ENCODE data around the gene APOL2. TPM values are rescaled to one million over a fixed set of nuclear protein-coding genes. Genes with fewer than 3 reads are reported as not detected.
"Not testable (repeated sequence)": the region's sequence is repeated elsewhere in the genome, so short reads cannot be mapped to it uniquely, and the experiment has no call there.

The APOL2 gene
- total RNA-seq, 1 experiment from 2014 or later: 20.6 TPM

DNA sequence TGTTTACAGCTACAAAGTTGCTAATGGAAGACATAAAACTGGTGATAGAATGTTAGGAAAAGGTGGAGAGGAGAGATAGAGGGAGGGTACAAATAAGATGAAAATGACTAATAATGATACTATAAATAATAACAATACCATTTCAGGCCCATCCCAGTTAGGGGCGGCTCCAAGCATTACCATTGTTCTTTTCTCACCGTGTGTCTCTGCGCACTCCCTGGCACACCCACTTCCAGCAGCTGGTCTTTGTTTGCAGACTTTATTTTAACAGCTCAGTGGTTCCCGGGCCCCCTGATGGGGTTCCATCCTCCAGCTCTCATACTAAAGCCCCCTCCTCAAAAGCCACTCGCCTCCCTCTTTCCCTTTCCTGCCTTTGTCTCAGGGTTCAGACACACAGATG, 38.3 kb downstream of the APOL2 start:
- not testable (repeated sequence) for DNase-seq (ENCODE audit: low read depth)

DNA sequence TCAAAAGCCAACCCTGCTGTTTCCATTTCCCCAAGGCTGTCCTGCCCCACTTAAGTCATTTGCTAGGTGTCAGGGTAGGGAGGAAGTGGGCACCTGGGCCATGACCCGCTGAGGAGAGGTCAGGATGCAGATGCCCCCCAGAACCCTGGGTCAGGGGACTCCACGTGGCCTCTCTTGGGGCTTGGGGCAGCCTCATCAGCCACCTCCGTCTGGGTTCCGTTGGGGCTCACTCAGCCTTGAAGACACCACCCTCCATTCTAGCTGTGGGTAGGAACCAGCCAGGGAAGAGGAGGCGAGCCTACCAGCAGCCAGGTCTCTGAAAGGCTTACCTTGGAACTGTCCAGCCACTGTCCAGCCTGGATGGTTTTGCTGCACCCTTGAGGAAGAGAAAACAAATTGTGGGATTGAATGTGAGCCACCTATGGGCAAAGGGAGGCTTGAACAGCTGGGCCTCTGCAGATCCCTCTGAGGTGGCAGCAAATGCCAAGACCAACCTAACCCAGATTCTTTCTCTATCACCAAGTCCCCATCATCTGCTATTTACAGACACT, 40.3 kb downstream of the APOL2 start:
- no peak for DNase-seq (ENCODE audit: low read depth)

- DNase-seq (ENCODE audit: low read depth): no peak
Observed at GRCh38 chr22:36198536-36198935, 40.8 kb downstream of the APOL2 start.

- DNase-seq (ENCODE audit: low read depth): peak; percentile 29
Observed at GRCh38 chr22:36197514-36198146, 41.7 kb downstream of the APOL2 start.

DNA sequence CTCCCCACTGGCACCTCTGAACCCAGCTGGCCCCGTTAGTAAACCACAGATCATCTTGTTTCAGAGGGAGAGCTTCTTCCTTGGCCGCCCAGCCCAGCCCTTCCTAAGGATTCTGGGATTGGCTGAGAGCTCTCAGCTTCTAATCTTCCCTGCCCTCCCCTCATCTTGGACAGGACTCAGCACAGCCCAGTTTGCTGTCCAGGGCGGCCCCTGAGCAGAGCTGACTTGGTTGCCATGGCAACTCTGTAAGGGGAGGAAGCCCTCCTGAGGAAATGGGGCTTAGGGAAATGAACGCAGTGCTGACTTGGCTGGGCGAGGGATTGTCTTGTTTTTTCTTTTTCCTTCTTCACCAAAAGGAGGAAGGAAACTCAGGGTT, 42.3 kb downstream of the APOL2 start:
- DNase-seq (ENCODE audit: low read depth): peak; percentile 55

DNA sequence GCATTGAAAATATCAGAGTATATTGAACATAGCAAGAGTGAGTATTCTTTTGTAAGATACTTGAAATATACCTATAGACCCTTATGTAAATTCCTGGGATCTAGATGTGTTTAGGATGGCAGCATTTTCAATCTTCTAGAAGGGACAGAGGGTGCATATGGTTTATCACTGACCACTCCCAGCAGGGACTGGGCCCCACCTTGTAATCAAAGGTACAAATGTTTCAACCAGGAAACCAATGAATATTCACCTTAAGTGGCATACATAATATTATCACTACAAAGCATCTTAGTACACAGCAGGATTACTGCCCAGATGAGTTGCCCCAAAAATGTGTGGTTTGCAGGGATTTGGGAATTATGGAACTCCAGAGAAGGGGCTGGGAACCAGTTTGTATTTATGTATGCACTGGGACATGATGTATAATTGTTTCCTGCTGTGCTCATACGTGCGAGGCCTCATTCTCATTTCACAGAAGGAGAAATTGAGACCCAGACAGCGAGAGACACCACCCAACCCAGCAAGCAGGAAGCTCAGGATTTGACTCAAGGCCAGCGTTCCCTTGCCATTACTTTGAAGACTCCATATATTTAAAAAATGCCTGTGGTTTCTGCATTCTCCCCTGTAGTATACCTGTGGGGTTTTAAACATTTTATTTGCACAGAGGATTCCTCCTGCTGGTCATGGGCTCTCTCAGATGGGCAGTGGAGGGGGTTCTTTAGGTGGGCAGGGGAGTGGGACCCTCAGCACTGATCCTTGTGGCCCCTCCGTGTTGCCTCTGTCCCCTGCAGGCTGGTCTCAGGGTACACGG, 42.9 kb downstream of the APOL2 start:
- DNase-seq (ENCODE audit: low read depth): no peak

DNA sequence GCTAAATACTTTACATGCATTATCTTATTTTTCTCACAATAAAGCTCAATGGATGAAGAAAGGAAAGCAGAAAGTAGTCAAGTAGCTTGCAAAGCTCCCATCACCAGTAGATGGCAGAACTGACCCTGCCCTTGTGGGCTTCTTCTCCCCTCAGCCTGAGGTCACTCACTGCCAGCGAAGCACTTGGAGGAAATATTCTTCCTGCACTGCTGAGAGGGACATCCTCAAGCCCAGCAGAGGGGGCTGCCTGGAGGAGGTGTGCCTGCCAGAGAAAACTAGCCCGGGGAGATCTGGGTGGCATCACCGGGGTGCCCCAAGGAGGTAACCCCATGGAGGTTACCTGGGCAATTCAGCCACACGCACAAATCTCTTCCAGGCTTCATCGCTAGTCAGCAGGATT, 44.4 kb downstream of the APOL2 start:
- DNase-seq (ENCODE audit: low read depth): peak; percentile 73

GRCh38 chr22:36194385-36194784, 44.9 kb downstream of the APOL2 start:
- no peak for DNase-seq (ENCODE audit: low read depth)

DNA sequence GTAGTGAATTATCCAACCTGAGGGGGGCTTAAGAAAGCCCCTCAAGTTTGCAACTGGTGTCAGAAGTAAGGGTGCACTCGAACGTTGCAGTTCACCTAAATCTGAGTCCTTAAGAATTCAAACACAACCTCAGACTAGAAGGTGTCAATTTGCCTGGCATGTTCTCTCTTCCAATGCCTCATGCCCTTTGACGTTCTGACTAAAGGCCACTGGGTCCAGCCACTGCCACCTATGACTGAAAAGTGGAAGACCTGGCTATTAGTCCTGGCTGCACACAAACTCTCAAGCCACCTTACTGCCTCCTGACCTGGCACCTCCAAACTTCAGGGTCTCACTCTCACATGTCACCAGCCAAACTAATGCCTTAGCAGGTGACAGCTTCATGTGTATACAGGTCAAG, 45.8 kb downstream of the APOL2 start:
- no peak for DNase-seq (ENCODE audit: low read depth)

DNA sequence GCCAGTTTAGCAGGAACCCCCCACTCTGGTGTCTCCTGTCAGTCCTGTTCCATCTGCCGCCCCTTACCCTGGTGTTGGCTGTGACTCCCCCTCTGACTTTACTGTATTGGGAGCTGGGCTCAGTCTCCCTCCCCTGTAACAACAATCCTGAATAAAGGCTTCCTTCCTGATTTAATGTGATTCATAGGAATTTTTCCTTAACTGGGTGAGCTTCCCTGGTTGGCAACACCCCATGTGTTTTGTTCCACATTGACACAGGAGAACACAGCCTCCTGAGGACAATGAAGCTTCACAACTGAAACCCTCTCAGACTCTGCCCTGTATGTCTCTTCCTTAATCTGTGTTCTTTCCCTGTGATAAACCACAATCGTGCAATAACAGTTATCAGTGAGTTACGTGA, 46.2 kb downstream of the APOL2 start:
- no peak for DNase-seq (ENCODE audit: low read depth)

- DNase-seq (ENCODE audit: low read depth): no peak
Observed at GRCh38 chr22:36192542-36192941, 46.8 kb downstream of the APOL2 start.

- no peak for DNase-seq (ENCODE audit: low read depth)
Observed at GRCh38 chr22:36191106-36191836, 48.1 kb downstream of the APOL2 start.

- not testable (repeated sequence) for DNase-seq (ENCODE audit: low read depth)
Observed at GRCh38 chr22:36187862-36188261, 51.5 kb downstream of the APOL2 start.

- DNase-seq (ENCODE audit: low read depth): no peak
Observed at GRCh38 chr22:36185828-36186624, 53.3 kb downstream of the APOL2 start.

DNA sequence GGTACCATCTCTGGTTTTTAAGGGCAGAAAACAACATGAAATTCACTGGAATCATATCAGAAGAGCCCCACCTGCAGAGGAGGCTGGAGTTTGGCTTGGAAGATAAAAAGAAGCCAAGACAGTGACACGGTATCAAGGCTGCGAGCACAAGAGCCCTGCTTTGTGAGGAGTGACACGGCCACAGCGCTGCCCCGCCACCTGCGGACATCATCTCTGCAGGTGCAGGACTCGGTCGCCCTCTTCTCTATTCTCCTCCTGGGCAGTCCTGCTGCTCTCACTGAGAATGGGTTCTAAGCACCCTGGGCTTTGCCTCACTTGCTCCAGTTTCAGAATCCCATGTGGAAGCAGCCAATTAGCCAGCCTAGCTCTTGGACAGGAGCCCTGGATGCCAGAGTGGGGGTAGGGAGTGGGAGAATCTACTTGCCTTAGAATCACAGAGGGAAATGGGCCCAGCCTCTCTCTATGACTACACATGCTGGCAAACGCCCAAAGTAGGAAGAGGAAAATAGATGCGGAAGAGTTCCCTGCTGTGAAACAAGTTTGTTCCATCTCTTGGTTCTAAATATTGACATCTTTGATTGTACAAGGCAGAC, 54.8 kb downstream of the APOL2 start:
- DNase-seq (ENCODE audit: low read depth): no peak

DNA sequence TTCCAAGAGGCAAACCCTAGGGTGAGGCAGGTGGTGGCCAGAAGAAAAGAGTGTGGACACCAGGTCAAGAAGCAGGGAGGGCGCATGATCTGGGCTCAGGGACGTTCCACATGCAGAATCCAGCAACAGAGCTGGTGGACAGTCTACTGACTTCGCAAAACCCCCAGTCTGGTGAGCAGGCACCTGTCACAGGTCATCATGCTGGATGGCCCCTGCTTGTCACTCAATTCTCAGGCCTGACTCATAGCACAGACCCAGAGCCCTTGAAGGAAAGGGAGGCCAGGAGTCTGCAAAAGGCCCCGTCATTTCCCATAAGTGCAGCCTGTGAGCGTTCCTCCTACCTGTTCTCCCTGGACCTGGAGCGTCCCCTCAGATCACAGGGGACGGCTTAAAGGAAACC, 55.9 kb downstream of the APOL2 start:
- DNase-seq (ENCODE audit: low read depth): no peak

DNA sequence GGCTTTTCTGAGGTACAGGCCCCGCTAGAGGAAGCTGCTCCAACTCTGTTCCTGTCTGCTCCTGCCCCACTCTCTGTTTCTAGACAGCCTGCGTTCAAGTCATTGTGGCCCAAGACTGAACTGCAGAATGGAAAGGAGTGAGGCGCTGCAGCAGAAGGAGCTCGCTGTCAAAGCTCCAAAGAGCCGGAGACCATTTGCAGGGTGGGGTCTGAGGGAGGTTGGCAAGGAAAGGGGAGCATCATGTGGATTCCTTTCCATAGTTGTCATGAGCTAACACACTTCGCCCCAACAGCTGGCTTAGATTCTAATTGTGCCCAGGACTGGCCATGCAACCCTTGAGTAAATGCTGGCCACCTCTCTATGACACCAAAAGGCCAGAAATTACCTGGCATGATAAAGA, 56.5 kb downstream of the APOL2 start:
- DNase-seq (ENCODE audit: low read depth): no peak

GRCh38 chr22:36182056-36182455, 57.3 kb downstream of the APOL2 start:
- DNase-seq (ENCODE audit: low read depth): no peak

DNA sequence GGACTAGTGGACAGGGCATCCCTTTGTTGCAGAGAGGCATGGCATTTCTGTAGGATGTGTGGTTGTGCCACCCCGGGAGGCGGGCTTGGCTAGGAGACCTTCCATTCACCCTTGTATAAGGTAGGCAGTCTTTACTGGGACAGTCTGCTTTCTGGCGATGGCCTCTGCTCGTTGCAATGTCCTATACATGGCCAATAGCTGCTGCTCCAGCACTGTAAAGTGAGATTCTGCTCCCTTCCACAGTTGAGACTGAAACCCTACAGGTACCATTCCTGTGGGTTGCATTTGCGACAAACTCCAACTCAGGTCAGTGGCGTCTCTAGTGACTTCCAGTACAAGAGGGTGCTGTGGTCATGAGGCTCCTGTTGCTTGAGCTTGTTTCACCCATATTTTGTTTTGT, 58.4 kb downstream of the APOL2 start:
- no peak for DNase-seq (ENCODE audit: low read depth)

GRCh38 chr22:36180038-36180880, 59.1 kb downstream of the APOL2 start:
- DNase-seq (ENCODE audit: low read depth): peak; percentile 57

All from HT1080 (cell line).